ENCODE measurements around the gene ZNF594.

DNA sequence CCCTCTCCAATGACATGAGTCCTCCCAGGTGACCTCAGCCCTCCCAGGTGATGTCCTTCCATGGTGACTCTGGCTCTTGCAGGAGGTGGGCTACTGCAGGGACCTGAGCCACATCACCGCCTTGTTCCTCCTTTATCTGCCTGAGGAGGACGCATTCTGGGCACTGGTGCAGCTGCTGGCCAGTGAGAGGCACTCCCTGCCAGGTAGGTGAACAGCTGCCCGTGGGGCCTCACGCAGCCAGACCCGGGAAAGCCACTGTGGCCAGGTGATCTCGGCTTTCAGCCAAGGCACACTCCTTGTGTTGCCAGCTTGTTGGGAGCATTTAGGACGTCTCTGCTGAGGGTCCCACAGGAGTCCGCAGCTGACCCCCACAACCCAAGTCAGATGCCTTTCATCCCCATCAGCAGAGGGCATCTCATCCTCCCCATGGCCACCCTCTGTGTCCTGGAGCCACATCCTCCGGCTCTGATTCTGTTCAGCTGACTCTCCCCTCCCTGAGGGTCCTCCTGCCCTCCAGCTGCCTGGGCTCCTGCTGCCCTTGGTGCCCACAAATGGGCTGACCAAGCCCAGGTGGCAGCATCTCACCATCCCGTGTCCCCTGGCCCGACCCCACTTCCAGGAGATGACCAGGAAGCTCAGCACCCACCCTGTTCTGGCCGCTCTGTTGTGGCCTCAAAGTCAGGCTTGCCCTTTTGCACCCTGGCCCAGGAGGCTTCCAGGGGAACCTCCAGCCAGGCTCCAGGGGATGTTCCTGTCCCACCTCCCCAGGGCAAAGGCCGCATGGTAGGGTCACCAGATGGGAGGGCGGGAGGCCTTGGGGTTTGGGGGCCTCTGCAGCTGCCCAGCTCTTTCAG, 55.7 kb downstream of the ZNF594 start:
- TF ChIP-seq, protein P1, sequence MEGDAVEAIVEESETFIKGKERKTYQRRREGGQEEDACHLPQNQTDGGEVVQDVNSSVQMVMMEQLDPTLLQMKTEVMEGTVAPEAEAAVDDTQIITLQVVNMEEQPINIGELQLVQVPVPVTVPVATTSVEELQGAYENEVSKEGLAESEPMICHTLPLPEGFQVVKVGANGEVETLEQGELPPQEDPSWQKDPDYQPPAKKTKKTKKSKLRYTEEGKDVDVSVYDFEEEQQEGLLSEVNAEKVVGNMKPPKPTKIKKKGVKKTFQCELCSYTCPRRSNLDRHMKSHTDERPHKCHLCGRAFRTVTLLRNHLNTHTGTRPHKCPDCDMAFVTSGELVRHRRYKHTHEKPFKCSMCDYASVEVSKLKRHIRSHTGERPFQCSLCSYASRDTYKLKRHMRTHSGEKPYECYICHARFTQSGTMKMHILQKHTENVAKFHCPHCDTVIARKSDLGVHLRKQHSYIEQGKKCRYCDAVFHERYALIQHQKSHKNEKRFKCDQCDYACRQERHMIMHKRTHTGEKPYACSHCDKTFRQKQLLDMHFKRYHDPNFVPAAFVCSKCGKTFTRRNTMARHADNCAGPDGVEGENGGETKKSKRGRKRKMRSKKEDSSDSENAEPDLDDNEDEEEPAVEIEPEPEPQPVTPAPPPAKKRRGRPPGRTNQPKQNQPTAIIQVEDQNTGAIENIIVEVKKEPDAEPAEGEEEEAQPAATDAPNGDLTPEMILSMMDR (IDR thresholded peaks at IDR 0.05; ENCODE audit: extremely low read depth in 1 of 2, insufficient read depth in 1 of 2, low read depth in 1 of 2, low read length in 2 of 2): no peak
- TF ChIP-seq POLR2A (IDR thresholded peaks at IDR 0.05; ENCODE audit: low read depth, low read length) (no peak), FOS (IDR thresholded peaks at IDR 0.05; ENCODE audit: borderline replicate concordance, insufficient read depth, low read length) (no peak), POLR2AphosphoS5 (IDR thresholded peaks at IDR 0.05; ENCODE audit: insufficient read depth, low read depth, low read length) (no peak), MYC (IDR thresholded peaks at IDR 0.05; ENCODE audit: low read depth, low read length) (no peak), EZH2 (IDR thresholded peaks at IDR 0.05; ENCODE audit: borderline replicate concordance, low read depth, low read length, severe bottlenecking) (no peak)
- TF ChIP-seq, protein P2, sequence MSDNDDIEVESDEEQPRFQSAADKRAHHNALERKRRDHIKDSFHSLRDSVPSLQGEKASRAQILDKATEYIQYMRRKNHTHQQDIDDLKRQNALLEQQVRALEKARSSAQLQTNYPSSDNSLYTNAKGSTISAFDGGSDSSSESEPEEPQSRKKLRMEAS (IDR thresholded peaks at IDR 0.05; ENCODE audit: insufficient read depth, insufficient read length): no peak

Data from endothelial cell of umbilical vein (primary cell).